WTC11 (cell line): ENCODE results near the gene ITPR1. TPM values are rescaled to one million over a fixed set of nuclear protein-coding genes. Genes with fewer than 3 reads are reported as not detected.

Experiments
- ATAC-seq: fragments of 200-7000 bp; cut with Tn5 transposase; 2 replicates; pipeline ENCODE4 v1.10.0; 2021; ENCODE audit warnings: mild to moderate bottlenecking, moderate library complexity
- CTCF ChIA-PET: fragments of 300-600 bp; sonication (Branson Sonifier 250); formaldehyde crosslinking; loops from one replicate; lab custom pipeline; 2021; ENCODE audit warnings: antibody characterized with exemption; lab: Charles Lee
- POLR2A ChIA-PET: fragments of 350-600 bp; sonication (Branson Sonifier 250); formaldehyde crosslinking; loops from one replicate; lab custom pipeline; 2021; ENCODE audit warnings: antibody characterized with exemption; lab: Charles Lee
- DNase-seq: peaks from one replicate; pipeline ENCODE4 v3.0.0; 2021; ENCODE audit warnings: low spot score
- H3K27ac Mint-ChIP-seq: 2 replicates; pipeline ENCODE4 v1.8.0; 2021; ENCODE audit warnings: mixed read lengths
- H3K27me3 Mint-ChIP-seq: 2 replicates; pipeline ENCODE4 v1.8.0; 2021; ENCODE audit warnings: low read depth, mild to moderate bottlenecking, moderate library complexity, mixed read lengths
- H3K36me3 Mint-ChIP-seq: 2 replicates; pipeline ENCODE4 v1.8.0; 2021; ENCODE audit warnings: mixed read lengths
- H3K4me1 Mint-ChIP-seq: 2 replicates; pipeline ENCODE4 v1.8.0; 2022; ENCODE audit warnings: mixed read lengths
- H3K4me3 Mint-ChIP-seq: 2 replicates; pipeline ENCODE4 v1.8.0; 2021; ENCODE audit warnings: mild to moderate bottlenecking, moderate library complexity, mixed read lengths
- H3K9me3 Mint-ChIP-seq: 2 replicates; pipeline ENCODE4 v1.8.0; 2021; ENCODE audit warnings: mixed read lengths
- CTCF ChIP-seq: fragments of 200-600 bp; IDR thresholded peaks from 2 replicates; pipeline ENCODE4 v1.8.0; 2022; ENCODE audit warnings: antibody characterized with exemption
- ERG ChIP-seq: fragments of 250-450 bp; sonication (Bioruptor Pico); IDR thresholded peaks from 2 replicates; pipeline ENCODE4 v1.8.0; 2021; ENCODE audit warnings: mild to moderate bottlenecking
- GABPB1 ChIP-seq: sonication (generic); formaldehyde crosslinking; IDR thresholded peaks from 2 replicates; pipeline ENCODE4 v1.8.1; 2023; ENCODE audit warnings: mild to moderate bottlenecking, missing genetic modification reagents
- HMGXB4 ChIP-seq: sonication (generic); formaldehyde crosslinking; IDR thresholded peaks from 2 replicates; pipeline ENCODE4 v1.8.1; 2023; ENCODE audit warnings: mild to moderate bottlenecking, moderate library complexity, missing genetic modification reagents
- KAT7 ChIP-seq: sonication (generic); formaldehyde crosslinking; IDR thresholded peaks from 2 replicates; pipeline ENCODE4 v1.8.1; 2023; ENCODE audit warnings: missing genetic modification reagents, mild to moderate bottlenecking, borderline replicate concordance
- MAX ChIP-seq: sonication (generic); formaldehyde crosslinking; IDR thresholded peaks from 2 replicates; pipeline ENCODE4 v1.8.0; 2022; ENCODE audit warnings: mild to moderate bottlenecking, missing genetic modification reagents
- MLX ChIP-seq: sonication (generic); formaldehyde crosslinking; IDR thresholded peaks from 2 replicates; pipeline ENCODE4 v1.8.1; 2023; ENCODE audit warnings: mild to moderate bottlenecking, missing genetic modification reagents, moderate library complexity
- NFATC4 ChIP-seq: fragments of 250-450 bp; sonication (Bioruptor Pico); IDR thresholded peaks from 2 replicates; pipeline ENCODE4 v1.9.0; 2021; ENCODE audit warnings: mild to moderate bottlenecking
- NFE2L1 ChIP-seq: sonication (generic); formaldehyde crosslinking; IDR thresholded peaks from 2 replicates; pipeline ENCODE4 v1.8.1; 2023; ENCODE audit warnings: missing genetic modification reagents
- PRDM15 ChIP-seq: sonication (generic); formaldehyde crosslinking; IDR thresholded peaks from 2 replicates; pipeline ENCODE4 v1.8.0; 2022; ENCODE audit warnings: missing genetic modification reagents
- PREB ChIP-seq: sonication (generic); formaldehyde crosslinking; IDR thresholded peaks from 2 replicates; pipeline ENCODE4 v1.8.1; 2022; ENCODE audit warnings: mild to moderate bottlenecking, missing genetic modification reagents, moderate library complexity, borderline replicate concordance
- PRRX2 ChIP-seq: fragments of 250-450 bp; sonication (Bioruptor Pico); IDR thresholded peaks from 2 replicates; pipeline ENCODE4 v1.8.0; 2021; ENCODE audit warnings: mild to moderate bottlenecking
- SOX15 ChIP-seq: fragments of 250-450 bp; sonication (Bioruptor Pico); IDR thresholded peaks from 2 replicates; pipeline ENCODE4 v1.9.0; 2021; ENCODE audit warnings: mild to moderate bottlenecking
- SP1 ChIP-seq: sonication (generic); formaldehyde crosslinking; conservative IDR thresholded peaks from 2 replicates; pipeline ENCODE4 v1.8.1; 2022; ENCODE audit warnings: missing genetic modification reagents
- USF2 ChIP-seq: sonication (generic); formaldehyde crosslinking; IDR thresholded peaks from 2 replicates; pipeline ENCODE4 v1.8.1; 2023; ENCODE audit warnings: mild to moderate bottlenecking, missing genetic modification reagents, moderate library complexity
- ZNF219 ChIP-seq: sonication (generic); formaldehyde crosslinking; IDR thresholded peaks from 2 replicates; pipeline ENCODE4 v1.8.0; 2023; ENCODE audit warnings: missing genetic modification reagents, mild to moderate bottlenecking, borderline replicate concordance
- ZNF232 ChIP-seq: sonication (generic); formaldehyde crosslinking; IDR thresholded peaks from 2 replicates; pipeline ENCODE4 v1.8.0; 2022; ENCODE audit warnings: mild to moderate bottlenecking, missing genetic modification reagents
- ZNF263 ChIP-seq: sonication (generic); formaldehyde crosslinking; IDR thresholded peaks from 2 replicates; pipeline ENCODE4 v1.8.1; 2022; ENCODE audit warnings: low read depth, mild to moderate bottlenecking, moderate library complexity, missing genetic modification reagents
- ZNF512 ChIP-seq: sonication (generic); formaldehyde crosslinking; IDR thresholded peaks from 2 replicates; pipeline ENCODE4 v1.8.1; 2022; ENCODE audit warnings: missing genetic modification reagents, borderline replicate concordance
- total RNA-seq: library from RNA; stranded (reverse); gene quantifications from 3 replicates; pipeline ENCODE4 v1.2.3, GENCODE V29; 2021

The ITPR1 gene
- total RNA-seq, 1 experiment from 2014 or later: 11.8 TPM

GRCh38 chr3:4627651-4628375 is 134.7 kb downstream of the ITPR1 start:
- no peak for ATAC-seq
- H3K4me3 Mint-ChIP-seq: no peak overlapping the region
- ChIA-PET POLR2A (no interaction called here), CTCF (no interaction called here)
- H3K9me3 Mint-ChIP-seq: no peaks in the 10 kb centered on the region
- DNase-seq: no peak
- H3K27ac Mint-ChIP-seq: no peak overlapping the region
- H3K4me1 Mint-ChIP-seq: no peaks in the 10 kb centered on the region
- H3K36me3 Mint-ChIP-seq: no peaks in the 10 kb centered on the region
- no peak for TF ChIP-seq PRRX2 (CRISPR knock-in tag)
- no peaks in the 10 kb centered on the region for H3K27me3 Mint-ChIP-seq

GRCh38 chr3:4629095-4630007 is 136.2 kb downstream of the ITPR1 start:
- ChIA-PET CTCF (interaction anchor here (2.3 kb wide), 1 partner anchor 279 kb away, joined by 9 read pairs; no protein-coding TSS in a partner anchor), POLR2A (no interaction called here)
- H3K4me3 Mint-ChIP-seq: no peak overlapping the region
- no peaks in the 10 kb centered on the region for H3K27me3 Mint-ChIP-seq
- peaks cover 3% of the 10 kb centered on the region for H3K4me1 Mint-ChIP-seq
- ATAC-seq (no peak), DNase-seq (no peak)
- H3K36me3 Mint-ChIP-seq: no peaks in the 10 kb centered on the region
- H3K9me3 Mint-ChIP-seq: no peaks in the 10 kb centered on the region
- no peak overlapping the region for H3K27ac Mint-ChIP-seq
- no peak for TF ChIP-seq NFATC4 (CRISPR knock-in tag)
- no peak for TF ChIP-seq KAT7 (CRISPR knock-in tag)
- no peak for TF ChIP-seq CTCF
- no peak for TF ChIP-seq ZNF263 (CRISPR knock-in tag)
- TF ChIP-seq ZNF219 (CRISPR knock-in tag): no peak
- no peak for TF ChIP-seq NFE2L1 (CRISPR knock-in tag)
- TF ChIP-seq USF2 (CRISPR knock-in tag): no peak
- TF ChIP-seq ZNF232 (CRISPR knock-in tag): no peak
- no peak for TF ChIP-seq ZNF512
- TF ChIP-seq GABPB1: no peak
- no peak for TF ChIP-seq SOX15 (CRISPR knock-in tag)
- no peak for TF ChIP-seq HMGXB4
- TF ChIP-seq ERG (CRISPR knock-in tag): no peak
- TF ChIP-seq SP1 (CRISPR knock-in tag): no peak
- TF ChIP-seq PREB (CRISPR knock-in tag): no peak
- TF ChIP-seq MAX (CRISPR knock-in tag): no peak
- no peak for TF ChIP-seq MLX
- no peak for TF ChIP-seq PRDM15 (CRISPR knock-in tag)
